Nephron progenitor cell (in vitro differentiated cells): ENCODE measurements around the gene CCDC171.

ENCODE experiments used
- DNase-seq: peaks from one replicate; pipeline ENCODE4 v3.0.0; 2021
- H3K27ac Mint-ChIP-seq: 2 replicates; pipeline ENCODE4 v1.8.0; 2021; ENCODE audit warnings: mild to moderate bottlenecking, moderate library complexity, mixed read lengths
- H3K27me3 Mint-ChIP-seq: 2 replicates; pipeline ENCODE4 v1.8.0; 2021; ENCODE audit warnings: mild to moderate bottlenecking, low read depth, mixed read lengths; ENCODE audit not compliant: poor library complexity
- H3K36me3 Mint-ChIP-seq: 2 replicates; pipeline ENCODE4 v1.8.0; 2021; ENCODE audit warnings: low read depth, mixed read lengths
- H3K4me1 Mint-ChIP-seq: 2 replicates; pipeline ENCODE4 v1.8.0; 2021; ENCODE audit warnings: mixed read lengths
- H3K4me3 Mint-ChIP-seq: 2 replicates; pipeline ENCODE4 v1.8.0; 2021; ENCODE audit warnings: mild to moderate bottlenecking, moderate library complexity, mixed read lengths
- H3K9me3 Mint-ChIP-seq: 2 replicates; pipeline ENCODE4 v1.8.0; 2021; ENCODE audit warnings: mild to moderate bottlenecking, moderate library complexity, mixed read lengths
- TF ChIP-seq, protein P1 (sequence below): fragments of 200-600 bp; sonication (generic); IDR thresholded peaks from 2 replicates; pipeline ENCODE4 v1.5.0; 2021; ENCODE audit warnings: antibody characterized with exemption

CCDC171 gene

GRCh38 chr9:15761551-15761950 lies 208.7 kb downstream of the CCDC171 start:
- H3K36me3 Mint-ChIP-seq: peaks cover 24% of the 10 kb centered on the region
- DNase-seq: no peak
- TF ChIP-seq, protein P1, sequence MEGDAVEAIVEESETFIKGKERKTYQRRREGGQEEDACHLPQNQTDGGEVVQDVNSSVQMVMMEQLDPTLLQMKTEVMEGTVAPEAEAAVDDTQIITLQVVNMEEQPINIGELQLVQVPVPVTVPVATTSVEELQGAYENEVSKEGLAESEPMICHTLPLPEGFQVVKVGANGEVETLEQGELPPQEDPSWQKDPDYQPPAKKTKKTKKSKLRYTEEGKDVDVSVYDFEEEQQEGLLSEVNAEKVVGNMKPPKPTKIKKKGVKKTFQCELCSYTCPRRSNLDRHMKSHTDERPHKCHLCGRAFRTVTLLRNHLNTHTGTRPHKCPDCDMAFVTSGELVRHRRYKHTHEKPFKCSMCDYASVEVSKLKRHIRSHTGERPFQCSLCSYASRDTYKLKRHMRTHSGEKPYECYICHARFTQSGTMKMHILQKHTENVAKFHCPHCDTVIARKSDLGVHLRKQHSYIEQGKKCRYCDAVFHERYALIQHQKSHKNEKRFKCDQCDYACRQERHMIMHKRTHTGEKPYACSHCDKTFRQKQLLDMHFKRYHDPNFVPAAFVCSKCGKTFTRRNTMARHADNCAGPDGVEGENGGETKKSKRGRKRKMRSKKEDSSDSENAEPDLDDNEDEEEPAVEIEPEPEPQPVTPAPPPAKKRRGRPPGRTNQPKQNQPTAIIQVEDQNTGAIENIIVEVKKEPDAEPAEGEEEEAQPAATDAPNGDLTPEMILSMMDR: no peak
- no peak overlapping the region for H3K27ac Mint-ChIP-seq
- peaks cover 6% of the 10 kb centered on the region for H3K4me1 Mint-ChIP-seq
- peaks cover 16% of the 10 kb centered on the region for H3K9me3 Mint-ChIP-seq
- H3K27me3 Mint-ChIP-seq: no peaks in the 10 kb centered on the region
- no peak overlapping the region for H3K4me3 Mint-ChIP-seq

DNA sequence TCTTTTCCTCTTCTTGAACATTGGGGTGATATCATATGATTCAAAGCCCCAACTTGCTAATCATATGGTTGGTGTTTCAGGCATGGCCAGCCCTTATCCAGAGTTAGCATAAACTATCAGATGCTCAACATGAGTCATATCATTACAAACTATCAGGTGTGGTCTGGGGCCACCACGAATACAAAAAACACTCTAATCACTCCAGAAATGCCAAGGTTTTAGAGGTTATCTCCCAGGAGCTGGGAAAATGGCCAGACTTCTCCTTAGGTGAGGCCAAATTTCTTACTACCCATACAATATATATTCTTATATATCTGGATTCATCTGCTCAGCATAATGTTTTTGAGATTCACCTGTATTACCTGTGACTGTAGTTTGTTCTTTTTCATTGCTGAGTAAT lies 210.5 kb downstream of the CCDC171 start:
- Mint-ChIP-seq H3K9me3 (peaks cover 7% of the 10 kb centered on the region), H3K4me3 (no peak overlapping the region), H3K27me3 (no peaks in the 10 kb centered on the region), H3K27ac (no peak overlapping the region), H3K4me1 (peaks cover 6% of the 10 kb centered on the region), H3K36me3 (peaks cover 12% of the 10 kb centered on the region)
- DNase-seq: no peak
- TF ChIP-seq, protein P1: no peak

GRCh38 chr9:15764131-15764530 lies 211.3 kb downstream of the CCDC171 start:
- TF ChIP-seq, protein P1: no peak
- Mint-ChIP-seq H3K27me3 (no peaks in the 10 kb centered on the region), H3K9me3 (peaks cover under 1% of the 10 kb centered on the region), H3K4me1 (peaks cover 6% of the 10 kb centered on the region), H3K27ac (no peak overlapping the region), H3K36me3 (peaks cover 4% of the 10 kb centered on the region), H3K4me3 (no peak overlapping the region)
- no peak for DNase-seq

DNA sequence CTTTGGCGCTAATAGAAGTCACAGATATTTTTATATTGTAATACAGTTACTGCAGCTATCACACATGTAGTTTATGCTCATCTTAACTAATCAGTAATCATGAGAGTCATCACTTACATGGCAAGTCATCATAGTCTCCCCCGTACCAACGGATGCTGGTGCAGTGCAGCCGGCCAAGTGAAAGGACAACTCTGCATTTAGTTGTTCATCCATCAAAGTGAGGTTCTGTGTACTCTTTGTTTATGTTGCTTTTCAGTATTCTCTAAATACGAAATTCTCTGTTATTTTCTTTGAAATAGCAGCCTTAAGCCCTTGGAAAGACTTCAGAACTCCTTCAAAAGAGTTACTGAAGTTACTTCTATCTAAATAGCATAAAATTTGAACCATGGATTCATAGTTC lies 216.7 kb downstream of the CCDC171 start:
- no peak overlapping the region for H3K27ac Mint-ChIP-seq
- H3K27me3 Mint-ChIP-seq: no peaks in the 10 kb centered on the region
- TF ChIP-seq, protein P1: no peak
- H3K36me3 Mint-ChIP-seq: no peaks in the 10 kb centered on the region
- DNase-seq: no peak
- no peak overlapping the region for H3K4me3 Mint-ChIP-seq
- H3K9me3 Mint-ChIP-seq: no peaks in the 10 kb centered on the region
- H3K4me1 Mint-ChIP-seq: no peaks in the 10 kb centered on the region

- no peak for DNase-seq
- no peak overlapping the region for H3K27ac Mint-ChIP-seq
- H3K9me3 Mint-ChIP-seq: no peaks in the 10 kb centered on the region
- no peaks in the 10 kb centered on the region for H3K36me3 Mint-ChIP-seq
- no peaks in the 10 kb centered on the region for H3K4me1 Mint-ChIP-seq
- H3K4me3 Mint-ChIP-seq: no peak overlapping the region
- no peaks in the 10 kb centered on the region for H3K27me3 Mint-ChIP-seq
- TF ChIP-seq, protein P1: no peak
Measured at GRCh38 chr9:15778861-15779260, 226.0 kb downstream of the CCDC171 start.

GRCh38 chr9:15782106-15782505 lies 229.3 kb downstream of the CCDC171 start:
- no peak overlapping the region for H3K4me3 Mint-ChIP-seq
- peaks cover under 1% of the 10 kb centered on the region for H3K36me3 Mint-ChIP-seq
- DNase-seq: no peak
- no peaks in the 10 kb centered on the region for H3K4me1 Mint-ChIP-seq
- no peak overlapping the region for H3K27ac Mint-ChIP-seq
- TF ChIP-seq, protein P1: no peak
- H3K9me3 Mint-ChIP-seq: peaks cover 4% of the 10 kb centered on the region
- H3K27me3 Mint-ChIP-seq: no peaks in the 10 kb centered on the region
